HEK293T (cell line): Measurements from ENCODE around the gene EVC2.

ENCODE experiments used
- ARNT ChIP-seq: fragments of 450-650 bp; IDR thresholded peaks from 2 replicates; pipeline ENCODE4 v1.6.1; 2017; ENCODE audit warnings: mild to moderate bottlenecking
- BHLHE40 ChIP-seq: fragments of 450-650 bp; IDR thresholded peaks from 2 replicates; pipeline ENCODE4 v1.6.1; 2016; ENCODE audit warnings: mild to moderate bottlenecking, moderate library complexity, borderline replicate concordance
- CTBP1 ChIP-seq: fragments of 450-650 bp; IDR thresholded peaks from 2 replicates; pipeline ENCODE4 v1.6.1; 2016; ENCODE audit warnings: borderline replicate concordance
- ELF4 ChIP-seq: fragments of 450-650 bp; IDR thresholded peaks from 2 replicates; pipeline ENCODE4 v1.6.1; 2017; ENCODE audit warnings: antibody characterized with exemption
- FOXA1 ChIP-seq: fragments of 450-650 bp; IDR thresholded peaks from 2 replicates; pipeline ENCODE4 v1.6.1; 2016; ENCODE audit warnings: mild to moderate bottlenecking
- FOXK2 ChIP-seq: fragments of 450-650 bp; IDR thresholded peaks from 2 replicates; pipeline ENCODE4 v1.6.1; 2016; ENCODE audit warnings: mild to moderate bottlenecking
- FOXM1 ChIP-seq: fragments of 450-650 bp; IDR thresholded peaks from 2 replicates; pipeline ENCODE4 v1.6.1; 2017; ENCODE audit warnings: mild to moderate bottlenecking, borderline replicate concordance
- HDGF ChIP-seq: fragments of 450-650 bp; IDR thresholded peaks from 2 replicates; pipeline ENCODE4 v1.6.1; 2017; ENCODE audit warnings: antibody characterized with exemption, borderline replicate concordance
- L3MBTL2 ChIP-seq: fragments of 450-650 bp; conservative IDR thresholded peaks from 2 replicates; pipeline ENCODE4 v1.6.1; 2016; ENCODE audit warnings: mild to moderate bottlenecking
- SP1 ChIP-seq: fragments of 450-650 bp; IDR thresholded peaks from 2 replicates; pipeline ENCODE4 v1.6.1; 2017
- SUZ12 ChIP-seq: fragments of 450-650 bp; IDR thresholded peaks from 2 replicates; pipeline ENCODE4 v1.6.1; 2016; ENCODE audit warnings: mild to moderate bottlenecking
- TARDBP ChIP-seq: fragments of 450-650 bp; IDR thresholded peaks from 2 replicates; pipeline ENCODE4 v1.6.1; 2016
- ZNF384 ChIP-seq: fragments of 450-650 bp; IDR thresholded peaks from 2 replicates; pipeline ENCODE4 v1.6.1; 2016
- TF ChIP-seq, protein P1 (sequence below): fragments of 450-650 bp; IDR thresholded peaks from 2 replicates; pipeline ENCODE4 v1.6.1; 2016

GRCh38 chr4:5588046-5588445 is 120.3 kb downstream of the EVC2 start:
- TF ChIP-seq SUZ12: no peak
- no peak for TF ChIP-seq FOXM1
- TF ChIP-seq SP1: no peak
- TF ChIP-seq FOXA1: no peak
- TF ChIP-seq BHLHE40: no peak
- no peak for TF ChIP-seq L3MBTL2
- TF ChIP-seq FOXK2: no peak
- TF ChIP-seq HDGF: no peak
- no peak for TF ChIP-seq ZNF384
- no peak for TF ChIP-seq TARDBP
- TF ChIP-seq, protein P1, sequence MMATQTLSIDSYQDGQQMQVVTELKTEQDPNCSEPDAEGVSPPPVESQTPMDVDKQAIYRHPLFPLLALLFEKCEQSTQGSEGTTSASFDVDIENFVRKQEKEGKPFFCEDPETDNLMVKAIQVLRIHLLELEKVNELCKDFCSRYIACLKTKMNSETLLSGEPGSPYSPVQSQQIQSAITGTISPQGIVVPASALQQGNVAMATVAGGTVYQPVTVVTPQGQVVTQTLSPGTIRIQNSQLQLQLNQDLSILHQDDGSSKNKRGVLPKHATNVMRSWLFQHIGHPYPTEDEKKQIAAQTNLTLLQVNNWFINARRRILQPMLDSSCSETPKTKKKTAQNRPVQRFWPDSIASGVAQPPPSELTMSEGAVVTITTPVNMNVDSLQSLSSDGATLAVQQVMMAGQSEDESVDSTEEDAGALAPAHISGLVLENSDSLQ: no peak
- TF ChIP-seq ARNT: no peak
- no peak for TF ChIP-seq ELF4
- no peak for TF ChIP-seq CTBP1
